ENCODE data around the gene KLK4.

KLK4 gene

GRCh38 chr19:50911206-50912101 is at the start of gene KLK4:
TSS of gene KLK4 (minus strand) at chr19:50911395. CDS start at chr19:50910738, 657 bp downstream.
- no peak for DNase-seq

GRCh38 chr19:50959731-50960500 is 48.7 kb upstream of the KLK4 start:
- no peak for DNase-seq

- DNase-seq: no peak
Measured at GRCh38 chr19:50957587-50957986, 46.4 kb upstream of the KLK4 start.

- no peak for DNase-seq
Measured at GRCh38 chr19:50952910-50953309, 41.7 kb upstream of the KLK4 start, which contains the start of gene KLK5. TSS of gene KLK5 (minus strand) at chr19:50953038. CDS start at chr19:50952657, 381 bp downstream.

- DNase-seq: no peak
Measured at GRCh38 chr19:50949861-50950260, 38.7 kb upstream of the KLK4 start.

GRCh38 chr19:50947123-50947522 is 35.9 kb upstream of the KLK4 start:
- no peak for DNase-seq

- no peak for DNase-seq
Measured at GRCh38 chr19:50944795-50945194, 33.6 kb upstream of the KLK4 start.

GRCh38 chr19:50943074-50943828 is 32.1 kb upstream of the KLK4 start:
- no peak for DNase-seq

- DNase-seq: no peak
Measured at GRCh38 chr19:50939596-50939995, 28.4 kb upstream of the KLK4 start.

- no peak for DNase-seq
Measured at GRCh38 chr19:50933640-50934039, 22.4 kb upstream of the KLK4 start.

GRCh38 chr19:50932690-50933083 is 21.5 kb upstream of the KLK4 start:
- no peak for DNase-seq

GRCh38 chr19:50932018-50932689 is 21.0 kb upstream of the KLK4 start:
- no peak for DNase-seq

GRCh38 chr19:50931023-50931422 is 19.8 kb upstream of the KLK4 start:
- DNase-seq: no peak

GRCh38 chr19:50928831-50929230 is 17.6 kb upstream of the KLK4 start:
- DNase-seq: no peak

GRCh38 chr19:50926144-50926543 is 14.9 kb upstream of the KLK4 start:
- DNase-seq: no peak

GRCh38 chr19:50925734-50926133 is 14.5 kb upstream of the KLK4 start:
- DNase-seq: no peak

- no peak for DNase-seq
Measured at GRCh38 chr19:50924586-50924985, 13.4 kb upstream of the KLK4 start.

GRCh38 chr19:50922317-50922853 is 11.2 kb upstream of the KLK4 start:
- DNase-seq: peak; percentile 61

GRCh38 chr19:50921426-50922316 is 10.5 kb upstream of the KLK4 start:
- no peak for DNase-seq

GRCh38 chr19:50916069-50916468 is 4.9 kb upstream of the KLK4 start:
- no peak for DNase-seq
